Keratinocyte (primary cell): Measurements from ENCODE around the gene CDHR3. TPM values are rescaled to one million over a fixed set of nuclear protein-coding genes. Genes with fewer than 3 reads are reported as not detected.

Source experiments
- DNase-seq: peaks from one replicate; pipeline ENCODE4 v3.0.0-alpha.2; 2011; ENCODE audit warnings: low read depth, missing footprints, low spot score
- FAIRE-seq: peaks from 2 replicates; lab custom pipeline; 2011; peaks lifted over from hg19 to GRCh38; lab: Jason Lieb, UNC
- H2AFZ ChIP-seq: 2 replicates; pipeline ENCODE4 v1.6.0; 2012; ENCODE audit warnings: low read length, control low read depth, inconsistent platforms; ENCODE audit not compliant: control insufficient read depth
- H3K27ac ChIP-seq: 2 replicates; pipeline ENCODE4 v1.5.1; 2011; ENCODE audit warnings: low read length; ENCODE audit not compliant: control insufficient read depth, insufficient read depth
- H3K27me3 ChIP-seq: 3 replicates; pipeline ENCODE4 v1.6.0; 2011; ENCODE audit warnings: low read length; ENCODE audit not compliant: control insufficient read depth, insufficient read depth; ENCODE audit errors: extremely low read depth
- H3K36me3 ChIP-seq, 2 experiments: 2 replicates in 1 of 2; 3 replicates in 1 of 2; pipeline ENCODE4 v1.5.1; 2011; ENCODE audit warnings: low read length in 2 of 2, mild to moderate bottlenecking in 1 of 2; ENCODE audit not compliant: control insufficient read depth in 2 of 2, insufficient read depth in 2 of 2; ENCODE audit errors: extremely low read depth in 1 of 2
- H3K4me1 ChIP-seq: 3 replicates; pipeline ENCODE4 v1.5.1; 2011; ENCODE audit warnings: low read length; ENCODE audit not compliant: control insufficient read depth, insufficient read depth; ENCODE audit errors: extremely low read depth
- H3K4me2 ChIP-seq: 3 replicates; pipeline ENCODE4 v1.6.0; 2011; ENCODE audit warnings: low read depth, low read length; ENCODE audit not compliant: control insufficient read depth, insufficient read depth; ENCODE audit errors: extremely low read depth
- H3K4me3 ChIP-seq, 3 experiments: fragments of 200-600 bp in 1 of 3; sonication (generic) in 1 of 3; 2 replicates in 2 of 3; 3 replicates in 1 of 3; pipeline ENCODE4 v1.5.1; 2011 to 2016; ENCODE audit warnings: low read length in 3 of 3, mild to moderate bottlenecking in 3 of 3, control low read depth in 2 of 3, inconsistent platforms in 1 of 3, low read depth in 1 of 3, mixed read lengths in 1 of 3, mixed run types in 1 of 3, moderate library complexity in 1 of 3; ENCODE audit not compliant: control insufficient read depth in 2 of 3, insufficient read depth in 2 of 3; ENCODE audit errors: extremely low read depth in 1 of 3
- H3K79me2 ChIP-seq: 2 replicates; pipeline ENCODE4 v1.6.0; 2012; ENCODE audit warnings: low read length; ENCODE audit not compliant: control insufficient read depth, insufficient read depth
- H3K9ac ChIP-seq: 3 replicates; pipeline ENCODE4 v1.6.0; 2011; ENCODE audit warnings: low read length; ENCODE audit not compliant: control insufficient read depth, insufficient read depth; ENCODE audit errors: extremely low read depth
- H3K9me1 ChIP-seq: 3 replicates; pipeline ENCODE4 v1.6.0; 2011; ENCODE audit warnings: low read length; ENCODE audit not compliant: control insufficient read depth, insufficient read depth; ENCODE audit errors: extremely low read depth
- H3K9me3 ChIP-seq: 2 replicates; pipeline ENCODE4 v1.5.1; 2012; ENCODE audit warnings: low read depth, low read length; ENCODE audit not compliant: control insufficient read depth
- H4K20me1 ChIP-seq: 3 replicates; pipeline ENCODE4 v1.6.0; 2011; ENCODE audit warnings: low read length; ENCODE audit not compliant: control insufficient read depth, insufficient read depth; ENCODE audit errors: extremely low read depth
- EZH2 ChIP-seq: IDR thresholded peaks from one replicate; pipeline ENCODE4 v1.6.1; 2012; ENCODE audit warnings: inconsistent platforms, mild to moderate bottlenecking, low read length, moderate library complexity
- dilution Hi-C: fragments of 300-500 bp; cut with MboI; formaldehyde crosslinking; loops from one replicate; pipeline ENCODE4 v1.7.0; 2020; ENCODE audit warnings: low sequenced_read_pairs; ENCODE audit not compliant: extremely low pct_ligation_motif_present
- polyA plus RNA-seq, 5 experiments: library from polyadenylated mRNA; depleted of rRNA in 3 of 5; stranded (reverse) in 3 of 5; stranded (forward) in 1 of 5; unstranded in 1 of 5; fragments of >200 nt; gene quantifications; 1 replicate in 1 of 5; 2 replicates in 3 of 5; 3 replicates in 1 of 5; pipeline versions ENCODE4 v1.2.1 to v1.2.3, GENCODE V29; 2011 to 2012; ENCODE audit warnings: missing spikeins in 2 of 5, low read depth in 1 of 5, low replicate concordance in 1 of 5
- TF ChIP-seq, protein P1 (sequence below), 3 experiments: IDR thresholded peaks in 1 of 3; conservative IDR thresholded peaks in 1 of 3; optimal IDR thresholded peaks in 1 of 3; 2 replicates in 2 of 3; 3 replicates in 1 of 3; pipeline versions ENCODE3 to v1.5.1; 2011; ENCODE audit warnings: low read length in 3 of 3, mild to moderate bottlenecking in 3 of 3, moderate library complexity in 2 of 3, control low read depth in 1 of 3, inconsistent platforms in 1 of 3; ENCODE audit not compliant: insufficient read depth in 2 of 3; ENCODE audit errors: extremely low read depth in 1 of 3

The CDHR3 gene
- polyA plus RNA-seq, 1 donor (not counting 4 experiments of a cell fraction or from before 2014, with no cell fraction given), result 1.2 TPM

DNA sequence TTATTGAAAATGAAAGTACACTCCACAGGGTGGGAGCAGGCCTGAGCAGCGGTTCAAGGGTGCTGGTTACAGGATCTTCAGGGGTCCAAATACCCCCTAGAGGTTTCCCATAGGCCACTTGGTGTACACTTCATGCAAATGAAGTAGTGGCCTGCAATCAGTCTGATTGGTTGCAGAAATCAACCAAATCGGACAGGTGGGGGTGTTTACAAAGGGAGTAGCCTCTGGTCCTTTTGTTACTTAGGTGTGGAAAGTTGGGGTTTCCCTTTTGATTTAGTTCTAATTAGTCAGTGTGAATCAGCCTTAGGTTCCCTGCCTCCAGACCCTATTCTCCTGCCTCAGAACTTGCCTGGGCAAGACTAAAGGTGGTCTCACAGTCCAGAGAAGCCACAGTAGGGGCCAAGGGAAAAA, 99.5 kb downstream of the CDHR3 start:
- dilution Hi-C loops, result no loop called here

GRCh38 chr7:106063024-106063423, 100.0 kb downstream of the CDHR3 start:
- Histone ChIP-seq H3K27ac (peak overlapping the region; percentile 83), H3K4me1 (peaks cover 77% of the 10 kb centered on the region), H3K4me3 (no peak overlapping the region), H3K36me3 (no peaks in the 10 kb centered on the region), H3K4me2 (peak overlapping the region; percentile 64), H4K20me1 (no peaks in the 10 kb centered on the region), H2AFZ (no peak overlapping the region), H3K27me3 (no peaks in the 10 kb centered on the region), H3K9me3 (no peaks in the 10 kb centered on the region), H3K9me1 (no peaks in the 10 kb centered on the region), H3K9ac (peak overlapping the region; percentile 34), H3K79me2 (no peaks in the 10 kb centered on the region)
- dilution Hi-C loops, result no loop called here
- TF ChIP-seq EZH2, result no peak
- TF ChIP-seq, protein P1, sequence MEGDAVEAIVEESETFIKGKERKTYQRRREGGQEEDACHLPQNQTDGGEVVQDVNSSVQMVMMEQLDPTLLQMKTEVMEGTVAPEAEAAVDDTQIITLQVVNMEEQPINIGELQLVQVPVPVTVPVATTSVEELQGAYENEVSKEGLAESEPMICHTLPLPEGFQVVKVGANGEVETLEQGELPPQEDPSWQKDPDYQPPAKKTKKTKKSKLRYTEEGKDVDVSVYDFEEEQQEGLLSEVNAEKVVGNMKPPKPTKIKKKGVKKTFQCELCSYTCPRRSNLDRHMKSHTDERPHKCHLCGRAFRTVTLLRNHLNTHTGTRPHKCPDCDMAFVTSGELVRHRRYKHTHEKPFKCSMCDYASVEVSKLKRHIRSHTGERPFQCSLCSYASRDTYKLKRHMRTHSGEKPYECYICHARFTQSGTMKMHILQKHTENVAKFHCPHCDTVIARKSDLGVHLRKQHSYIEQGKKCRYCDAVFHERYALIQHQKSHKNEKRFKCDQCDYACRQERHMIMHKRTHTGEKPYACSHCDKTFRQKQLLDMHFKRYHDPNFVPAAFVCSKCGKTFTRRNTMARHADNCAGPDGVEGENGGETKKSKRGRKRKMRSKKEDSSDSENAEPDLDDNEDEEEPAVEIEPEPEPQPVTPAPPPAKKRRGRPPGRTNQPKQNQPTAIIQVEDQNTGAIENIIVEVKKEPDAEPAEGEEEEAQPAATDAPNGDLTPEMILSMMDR (optimal IDR thresholded peaks at IDR 0.05 in 1 of 3, IDR thresholded peaks at IDR 0.05 in 1 of 3, conservative IDR thresholded peaks at IDR 0.05 in 1 of 3; ENCODE audit: extremely low read depth in 1 of 3, insufficient read depth in 2 of 3, low read length in 3 of 3), result no peak
- no peak for DNase-seq
- no peak for FAIRE-seq

More for the DNA sequence above, 99.5 kb downstream of the CDHR3 start:
- Histone ChIP-seq H3K27ac (peak overlapping the region; percentile 83), H2AFZ (no peak overlapping the region), H3K9ac (peak overlapping the region; percentile 16), H3K36me3 (no peaks in the 10 kb centered on the region), H3K4me2 (peak overlapping the region; percentile 64), H4K20me1 (no peaks in the 10 kb centered on the region), H3K9me3 (no peaks in the 10 kb centered on the region), H3K9me1 (no peaks in the 10 kb centered on the region), H3K79me2 (no peaks in the 10 kb centered on the region), H3K4me3 (peak overlapping the region in 1 of 3 experiments; percentile 15), H3K27me3 (no peaks in the 10 kb centered on the region), H3K4me1 (peaks cover 79% of the 10 kb centered on the region)
- TF ChIP-seq, protein P1 (optimal IDR thresholded peaks at IDR 0.05 in 1 of 3, IDR thresholded peaks at IDR 0.05 in 1 of 3, conservative IDR thresholded peaks at IDR 0.05 in 1 of 3; ENCODE audit: extremely low read depth in 1 of 3, insufficient read depth in 2 of 3, low read length in 3 of 3), result no peak
- TF ChIP-seq EZH2, result no peak
- no peak for DNase-seq
- peak; percentile 77 for FAIRE-seq
